Coronary artery (tissue), 2 donors: Measurements from ENCODE around the gene ACSL3.

Experiments
- DNase-seq: peaks from one replicate; pipeline ENCODE4 v3.0.0-alpha.2; 2017; ENCODE audit warnings: low spot score
- H3K27ac ChIP-seq, 2 donors: fragments of 200-600 bp; sonication (generic); one replicate each; pipeline ENCODE4 v1.5.1; 2016 to 2019
- H3K4me3 ChIP-seq: fragments of 200-600 bp; sonication (generic); 2 replicates; pipeline ENCODE4 v1.5.1; 2016; ENCODE audit warnings: mild to moderate bottlenecking, moderate library complexity
- CTCF ChIP-seq: fragments of 200-600 bp; sonication (generic); IDR thresholded peaks from one replicate; pipeline ENCODE4 v1.5.1; 2019; ENCODE audit warnings: antibody characterized with exemption

The ACSL3 gene

GRCh38 chr2:222922019-222922800 is 61.4 kb downstream of the ACSL3 start:
- TF ChIP-seq CTCF: no peak
- no peak overlapping the region for H3K27ac ChIP-seq
- DNase-seq: no peak
- H3K4me3 ChIP-seq: no peak overlapping the region

GRCh38 chr2:222926915-222927314 is 66.1 kb downstream of the ACSL3 start:
- no peak for DNase-seq
- no peak overlapping the region for H3K4me3 ChIP-seq
- no peak for TF ChIP-seq CTCF

GRCh38 chr2:222927600-222927999 is 66.8 kb downstream of the ACSL3 start:
- no peak for DNase-seq
- no peak overlapping the region for H3K27ac ChIP-seq
- no peak overlapping the region for H3K4me3 ChIP-seq
- TF ChIP-seq CTCF: no peak

More at GRCh38 chr2:222926915-222927314, 66.1 kb downstream of the ACSL3 start:
- H3K27ac ChIP-seq: no peak overlapping the region

- no peak overlapping the region for H3K27ac ChIP-seq
- no peak overlapping the region for H3K4me3 ChIP-seq
- TF ChIP-seq CTCF: no peak
- DNase-seq: no peak
Measured at GRCh38 chr2:222928335-222928734, 67.5 kb downstream of the ACSL3 start.

GRCh38 chr2:222930862-222931261 is 70.0 kb downstream of the ACSL3 start:
- H3K4me3 ChIP-seq: no peak overlapping the region
- no peak for TF ChIP-seq CTCF

GRCh38 chr2:222931659-222932058 is 70.8 kb downstream of the ACSL3 start:
- DNase-seq: no peak
- Histone ChIP-seq H3K4me3 (no peak overlapping the region), H3K27ac (no peak overlapping the region)
- no peak for TF ChIP-seq CTCF

More at GRCh38 chr2:222930862-222931261, 70.0 kb downstream of the ACSL3 start:
- DNase-seq: no peak
- H3K27ac ChIP-seq: no peak overlapping the region

- Histone ChIP-seq H3K27ac (no peak overlapping the region), H3K4me3 (no peak overlapping the region)
- no peak for TF ChIP-seq CTCF
- no peak for DNase-seq
Measured at GRCh38 chr2:222933458-222933857, 72.6 kb downstream of the ACSL3 start.
